GM21423 (cell line): ENCODE results near the gene AFAP1L2.

ENCODE experiments used
- ATAC-seq: cut with Tn5 transposase; IDR thresholded peaks from one replicate; pipeline ENCODE4 v1.9.1; 2021; ENCODE audit warnings: mild to moderate bottlenecking, moderate library complexity; ENCODE audit not compliant: unreplicated experiment

The AFAP1L2 gene

GRCh38 chr10:114297136-114297705 is 107.1 kb downstream of the AFAP1L2 start:
- ATAC-seq, result no peak

DNA sequence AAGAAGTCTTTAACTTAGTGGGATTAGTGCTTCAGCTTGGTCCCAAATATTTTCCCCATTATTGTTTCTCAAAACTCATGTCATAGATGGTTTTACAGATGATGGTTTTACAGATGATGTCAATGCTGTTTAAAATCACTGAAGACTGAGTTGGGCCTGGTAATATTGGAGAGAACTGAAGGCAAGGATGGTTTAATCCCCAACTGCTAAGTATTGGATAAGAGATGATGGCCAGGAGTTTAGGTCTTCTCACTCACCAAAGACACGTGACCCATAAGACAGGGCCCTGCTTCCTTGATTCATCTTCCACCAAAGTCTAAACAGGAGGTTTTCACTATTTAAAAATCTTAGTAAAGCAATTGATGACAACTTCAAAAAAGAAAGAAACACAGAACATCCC is 108.9 kb downstream of the AFAP1L2 start:
- no peak for ATAC-seq

DNA sequence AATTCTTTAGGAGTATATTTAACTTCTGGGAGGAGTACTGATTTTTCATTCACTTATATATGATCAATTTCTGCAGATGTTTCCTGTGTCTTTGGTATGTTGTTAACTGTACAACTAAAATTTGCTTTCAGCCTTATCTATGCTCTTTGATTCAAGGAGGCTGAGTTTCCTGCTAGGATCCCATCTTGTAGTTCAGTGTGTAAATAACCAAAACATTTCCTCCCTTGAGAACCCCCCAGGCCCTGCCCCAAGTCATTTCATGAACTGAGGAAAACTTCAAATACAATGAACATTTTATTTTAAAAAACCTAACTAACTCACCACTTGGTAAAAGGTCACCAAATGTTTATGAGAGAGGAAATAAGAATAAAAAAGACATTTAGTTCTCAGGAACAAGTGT is 109.8 kb downstream of the AFAP1L2 start:
- no peak for ATAC-seq

DNA sequence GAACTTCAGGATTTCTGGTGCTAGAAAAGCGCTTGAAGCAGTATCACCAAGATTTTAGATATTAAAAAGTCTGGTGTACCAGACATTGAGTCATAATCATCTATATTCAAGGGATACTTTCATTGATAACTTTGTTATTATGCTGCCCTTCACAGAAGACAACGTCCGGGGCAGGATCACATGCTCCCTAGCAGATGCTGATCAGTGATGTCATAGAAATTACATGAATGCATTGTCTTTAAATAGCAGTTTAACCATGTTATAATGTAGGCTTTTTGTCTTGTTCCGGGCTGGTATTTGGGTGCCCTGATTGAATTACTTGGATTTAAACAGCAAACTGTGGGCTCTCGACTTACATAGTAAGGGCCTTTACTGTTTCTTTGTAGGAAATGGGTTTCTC is 111.2 kb downstream of the AFAP1L2 start:
- no peak for ATAC-seq

- no peak for ATAC-seq
These were observed 112.8 kb downstream of the AFAP1L2 start for GRCh38 chr10:114291516-114291915.

DNA sequence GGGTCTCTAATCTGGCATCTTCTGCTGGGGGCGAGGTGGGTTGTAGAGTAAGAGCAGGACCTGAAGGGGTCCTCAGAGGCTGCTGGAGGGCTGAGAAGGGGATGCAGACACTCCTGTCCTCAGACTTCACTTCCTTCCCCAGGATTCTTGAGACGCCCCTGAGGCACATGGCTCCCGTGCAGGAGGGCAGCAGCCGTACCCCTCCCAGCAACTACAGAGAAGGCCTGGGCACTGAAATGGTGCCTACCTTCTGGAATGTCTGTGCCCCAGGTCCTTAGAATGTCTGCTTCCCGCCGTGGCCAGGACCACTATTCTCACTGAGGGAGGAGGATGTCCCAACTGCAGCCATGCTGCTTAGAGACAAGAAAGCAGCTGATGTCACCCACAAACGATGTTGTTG is 113.2 kb downstream of the AFAP1L2 start:
- no peak for ATAC-seq

GRCh38 chr10:114290038-114290437 is 114.3 kb downstream of the AFAP1L2 start:
- ATAC-seq, result no peak

- ATAC-seq, result no peak
These were observed 115.2 kb downstream of the AFAP1L2 start for GRCh38 chr10:114289096-114289436.

DNA sequence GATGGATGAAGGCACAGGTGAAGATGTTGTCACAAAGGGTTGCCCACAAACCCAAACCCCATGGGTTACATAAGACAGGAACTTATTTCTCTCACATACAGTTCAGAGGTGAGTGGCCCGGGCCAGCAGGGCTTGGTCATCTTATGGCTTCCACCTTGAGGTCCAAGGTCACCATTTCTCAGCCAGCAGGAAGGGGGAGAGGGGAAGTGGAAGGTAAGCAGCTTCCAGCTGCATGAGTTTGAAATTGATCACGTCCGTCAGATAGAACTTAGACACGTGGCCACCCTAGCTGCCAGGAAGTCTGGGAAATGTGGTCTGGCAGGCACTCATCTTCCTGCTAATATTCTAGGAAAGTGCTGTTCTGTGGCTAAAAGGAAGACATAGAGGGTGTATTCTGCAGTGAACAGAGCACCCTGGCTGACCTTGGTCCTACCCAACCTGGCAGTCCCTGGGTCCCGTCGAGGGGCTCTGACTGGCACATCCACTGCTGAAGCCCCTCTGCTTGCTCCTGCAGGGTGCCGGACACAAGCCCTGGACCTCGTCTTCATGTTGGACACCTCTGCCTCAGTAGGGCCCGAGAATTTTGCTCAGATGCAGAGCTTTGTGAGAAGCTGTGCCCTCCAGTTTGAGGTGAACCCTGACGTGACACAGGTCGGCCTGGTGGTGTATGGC is 115.7 kb downstream of the AFAP1L2 start:
- ATAC-seq, result no peak

GRCh38 chr10:114286921-114287320 is 117.4 kb downstream of the AFAP1L2 start:
- no peak for ATAC-seq

DNA sequence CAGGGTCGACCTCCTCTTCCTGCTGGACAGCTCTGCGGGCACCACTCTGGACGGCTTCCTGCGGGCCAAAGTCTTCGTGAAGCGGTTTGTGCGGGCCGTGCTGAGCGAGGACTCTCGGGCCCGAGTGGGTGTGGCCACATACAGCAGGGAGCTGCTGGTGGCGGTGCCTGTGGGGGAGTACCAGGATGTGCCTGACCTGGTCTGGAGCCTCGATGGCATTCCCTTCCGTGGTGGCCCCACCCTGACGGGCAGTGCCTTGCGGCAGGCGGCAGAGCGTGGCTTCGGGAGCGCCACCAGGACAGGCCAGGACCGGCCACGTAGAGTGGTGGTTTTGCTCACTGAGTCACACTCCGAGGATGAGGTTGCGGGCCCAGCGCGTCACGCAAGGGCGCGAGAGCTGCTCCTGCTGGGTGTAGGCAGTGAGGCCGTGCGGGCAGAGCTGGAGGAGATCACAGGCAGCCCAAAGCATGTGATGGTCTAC is 118.3 kb downstream of the AFAP1L2 start:
- no peak for ATAC-seq

- no peak for ATAC-seq
These were observed 119.8 kb downstream of the AFAP1L2 start for GRCh38 chr10:114284346-114285071.

- no peak for ATAC-seq
These were observed 120.6 kb downstream of the AFAP1L2 start for GRCh38 chr10:114283535-114284234.

- ATAC-seq, result no peak
These were observed 121.2 kb downstream of the AFAP1L2 start for GRCh38 chr10:114283091-114283490.

- no peak for ATAC-seq
These were observed 121.8 kb downstream of the AFAP1L2 start for GRCh38 chr10:114282526-114282925.

- ATAC-seq, result no peak
These were observed 122.8 kb downstream of the AFAP1L2 start for GRCh38 chr10:114281461-114281860.

GRCh38 chr10:114281006-114281405 is 123.3 kb downstream of the AFAP1L2 start:
- no peak for ATAC-seq

DNA sequence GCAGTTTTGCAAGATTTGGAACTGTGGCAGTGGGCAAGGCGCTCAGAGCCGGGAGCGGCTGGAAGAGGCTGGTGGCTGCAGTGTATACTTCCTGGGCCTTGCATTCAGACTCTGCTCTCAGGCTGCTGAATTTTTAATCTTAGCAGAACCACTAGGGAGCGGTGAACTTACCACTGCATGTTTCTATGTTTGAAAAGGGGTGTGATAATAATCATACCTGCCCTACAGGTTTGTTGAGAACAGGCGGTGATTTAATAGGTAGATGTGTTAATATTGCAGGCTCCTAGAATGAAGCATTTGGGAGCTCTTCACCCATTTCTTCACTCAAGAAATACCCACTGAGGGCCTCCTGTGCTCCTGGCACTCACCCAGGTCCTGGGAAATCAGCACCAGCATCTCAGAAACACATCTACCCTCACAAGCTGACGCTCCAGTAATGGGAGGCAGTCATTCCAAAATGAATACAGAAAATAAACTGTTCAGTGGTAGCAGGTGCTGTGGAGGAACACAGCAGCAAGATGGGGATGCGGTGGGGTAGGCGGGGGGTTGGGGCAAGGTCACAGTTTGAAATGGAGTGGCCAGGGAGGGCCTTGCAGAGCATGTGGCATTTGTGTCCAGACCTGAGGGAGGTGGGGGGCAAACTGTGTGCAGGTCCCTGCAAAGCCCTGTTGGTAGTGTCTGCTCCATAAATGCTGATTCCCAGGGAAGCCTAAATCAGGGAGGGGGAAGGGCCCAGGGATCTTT is 124.2 kb downstream of the AFAP1L2 start:
- no peak for ATAC-seq

- no peak for ATAC-seq
These were observed 125.0 kb downstream of the AFAP1L2 start for GRCh38 chr10:114279289-114279688.

- ATAC-seq, result no peak
These were observed 125.5 kb downstream of the AFAP1L2 start for GRCh38 chr10:114278884-114279191.
